HG03432 (cell line): ENCODE measurements around the gene FERMT2.

ENCODE experiments used
- ATAC-seq: cut with Tn5 transposase; IDR thresholded peaks from one replicate; pipeline ENCODE4 v1.9.1; 2021; ENCODE audit warnings: mild to moderate bottlenecking, moderate library complexity; ENCODE audit not compliant: unreplicated experiment

Gene FERMT2

GRCh38 chr14:52833891-52834290 lies 117.0 kb downstream of the FERMT2 start:
- no peak for ATAC-seq

GRCh38 chr14:52829527-52830185 lies 121.2 kb downstream of the FERMT2 start:
- ATAC-seq = no peak

GRCh38 chr14:52827426-52827825 lies 123.4 kb downstream of the FERMT2 start:
- no peak for ATAC-seq

GRCh38 chr14:52825085-52825484 lies 125.8 kb downstream of the FERMT2 start:
- ATAC-seq = peak; percentile 70

- ATAC-seq = no peak
Measured at GRCh38 chr14:52824462-52824861, 126.4 kb downstream of the FERMT2 start.

GRCh38 chr14:52821805-52822250 lies 129.0 kb downstream of the FERMT2 start:
- ATAC-seq = no peak

GRCh38 chr14:52808101-52808500 lies 142.7 kb downstream of the FERMT2 start:
- no peak for ATAC-seq
